ENCODE data around the gene LRRC56.

LRRC56 gene

GRCh38 chr11:587546-587945 lies 50.2 kb downstream of the LRRC56 start:
- TF ChIP-seq POLR2AphosphoS5 (IDR thresholded peaks at IDR 0.05; ENCODE audit: low read depth, low read length): no peak
- no peak for TF ChIP-seq REST (IDR thresholded peaks at IDR 0.05; ENCODE audit: insufficient read depth in 1 of 2, low read depth in 2 of 2, low read length in 2 of 2)
- no peak for TF ChIP-seq TAF1 (IDR thresholded peaks at IDR 0.05; ENCODE audit: borderline replicate concordance, insufficient read depth, low read length)
- TF ChIP-seq FOXP2 (optimal IDR thresholded peaks at IDR 0.05; ENCODE audit: borderline replicate concordance, extremely low read depth, extremely low read length, insufficient read depth): no peak
- TF ChIP-seq SIN3A (IDR thresholded peaks at IDR 0.05; ENCODE audit: borderline replicate concordance, insufficient read depth, low read length): no peak

- TF ChIP-seq POLR2AphosphoS5 (IDR thresholded peaks at IDR 0.05; ENCODE audit: low read depth, low read length): no peak
These were observed 50.7 kb downstream of the LRRC56 start for GRCh38 chr11:587978-588380.

GRCh38 chr11:589798-590197 lies 52.5 kb downstream of the LRRC56 start:
- TF ChIP-seq TAF1 (IDR thresholded peaks at IDR 0.05; ENCODE audit: borderline replicate concordance, insufficient read depth, low read length): no peak
- TF ChIP-seq POLR2AphosphoS5 (IDR thresholded peaks at IDR 0.05; ENCODE audit: low read depth, low read length): no peak
- no peak for TF ChIP-seq SIN3A (IDR thresholded peaks at IDR 0.05; ENCODE audit: borderline replicate concordance, insufficient read depth, low read length)
- TF ChIP-seq REST (IDR thresholded peaks at IDR 0.05; ENCODE audit: insufficient read depth in 1 of 2, low read depth in 2 of 2, low read length in 2 of 2): no peak
- no peak for TF ChIP-seq FOXP2 (optimal IDR thresholded peaks at IDR 0.05; ENCODE audit: borderline replicate concordance, extremely low read depth, extremely low read length, insufficient read depth)

GRCh38 chr11:590997-591396 lies 53.7 kb downstream of the LRRC56 start:
- TF ChIP-seq FOXP2 (optimal IDR thresholded peaks at IDR 0.05; ENCODE audit: borderline replicate concordance, extremely low read depth, extremely low read length, insufficient read depth) (no peak), SIN3A (IDR thresholded peaks at IDR 0.05; ENCODE audit: borderline replicate concordance, insufficient read depth, low read length) (no peak), REST (IDR thresholded peaks at IDR 0.05; ENCODE audit: insufficient read depth in 1 of 2, low read depth in 2 of 2, low read length in 2 of 2) (no peak), POLR2AphosphoS5 (IDR thresholded peaks at IDR 0.05; ENCODE audit: low read depth, low read length) (no peak), TAF1 (IDR thresholded peaks at IDR 0.05; ENCODE audit: borderline replicate concordance, insufficient read depth, low read length) (no peak)

- TF ChIP-seq TAF1 (IDR thresholded peaks at IDR 0.05; ENCODE audit: borderline replicate concordance, insufficient read depth, low read length) (no peak), SIN3A (IDR thresholded peaks at IDR 0.05; ENCODE audit: borderline replicate concordance, insufficient read depth, low read length) (no peak), POLR2AphosphoS5 (IDR thresholded peaks at IDR 0.05; ENCODE audit: low read depth, low read length) (no peak)
These were observed 55.2 kb downstream of the LRRC56 start for GRCh38 chr11:592501-592900.

- TF ChIP-seq SIN3A (IDR thresholded peaks at IDR 0.05; ENCODE audit: borderline replicate concordance, insufficient read depth, low read length) (no peak), FOXP2 (optimal IDR thresholded peaks at IDR 0.05; ENCODE audit: borderline replicate concordance, extremely low read depth, extremely low read length, insufficient read depth) (no peak), POLR2AphosphoS5 (IDR thresholded peaks at IDR 0.05; ENCODE audit: low read depth, low read length) (no peak), TAF1 (IDR thresholded peaks at IDR 0.05; ENCODE audit: borderline replicate concordance, insufficient read depth, low read length) (no peak), REST (IDR thresholded peaks at IDR 0.05; ENCODE audit: insufficient read depth in 1 of 2, low read depth in 2 of 2, low read length in 2 of 2) (no peak)
These were observed 55.6 kb downstream of the LRRC56 start for GRCh38 chr11:592918-593317.
